C4-2B (cell line): Measurements from ENCODE around the gene ZNF316.

Source experiments
- H3K27ac ChIP-seq: fragments of 450-650 bp; 2 replicates; pipeline ENCODE4 v1.5.1; 2017
- ZFX ChIP-seq: fragments of 450-650 bp; IDR thresholded peaks from 2 replicates; pipeline ENCODE4 v1.6.1; 2017
- TF ChIP-seq, protein P1 (sequence below): fragments of 450-650 bp; conservative IDR thresholded peaks from 2 replicates; pipeline ENCODE4 v1.5.1; 2017; ENCODE audit warnings: mild to moderate bottlenecking

Gene ZNF316

DNA sequence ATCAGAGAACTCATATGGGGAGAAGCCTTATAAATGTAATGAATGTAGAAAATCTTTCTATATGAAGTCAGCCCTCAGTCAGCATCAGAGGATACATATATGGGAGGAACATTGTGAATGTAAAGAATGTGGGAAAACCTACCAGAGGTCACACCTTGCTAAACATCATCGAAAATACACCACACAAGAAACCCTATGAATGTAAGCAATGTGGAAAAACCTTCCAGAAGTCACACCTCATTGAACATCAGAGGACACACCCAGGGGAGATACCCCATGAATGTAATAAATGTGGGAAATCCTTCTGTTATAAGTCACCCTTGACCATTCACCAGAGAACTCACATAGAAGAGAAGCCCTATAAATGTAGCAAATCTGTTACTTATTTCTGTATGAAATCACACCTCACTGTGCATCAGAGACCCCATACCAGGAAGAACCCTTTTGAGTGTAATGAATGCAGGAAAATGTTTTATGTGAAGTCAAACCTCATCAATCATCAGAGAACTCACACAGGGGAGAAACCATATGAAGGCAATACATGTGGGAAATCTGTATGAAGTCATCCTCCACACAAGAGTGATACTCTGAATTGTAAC is 38.8 kb downstream of the ZNF316 start:
- H3K27ac ChIP-seq: no peak overlapping the region
- TF ChIP-seq ZFX: no peak
- TF ChIP-seq, protein P1, sequence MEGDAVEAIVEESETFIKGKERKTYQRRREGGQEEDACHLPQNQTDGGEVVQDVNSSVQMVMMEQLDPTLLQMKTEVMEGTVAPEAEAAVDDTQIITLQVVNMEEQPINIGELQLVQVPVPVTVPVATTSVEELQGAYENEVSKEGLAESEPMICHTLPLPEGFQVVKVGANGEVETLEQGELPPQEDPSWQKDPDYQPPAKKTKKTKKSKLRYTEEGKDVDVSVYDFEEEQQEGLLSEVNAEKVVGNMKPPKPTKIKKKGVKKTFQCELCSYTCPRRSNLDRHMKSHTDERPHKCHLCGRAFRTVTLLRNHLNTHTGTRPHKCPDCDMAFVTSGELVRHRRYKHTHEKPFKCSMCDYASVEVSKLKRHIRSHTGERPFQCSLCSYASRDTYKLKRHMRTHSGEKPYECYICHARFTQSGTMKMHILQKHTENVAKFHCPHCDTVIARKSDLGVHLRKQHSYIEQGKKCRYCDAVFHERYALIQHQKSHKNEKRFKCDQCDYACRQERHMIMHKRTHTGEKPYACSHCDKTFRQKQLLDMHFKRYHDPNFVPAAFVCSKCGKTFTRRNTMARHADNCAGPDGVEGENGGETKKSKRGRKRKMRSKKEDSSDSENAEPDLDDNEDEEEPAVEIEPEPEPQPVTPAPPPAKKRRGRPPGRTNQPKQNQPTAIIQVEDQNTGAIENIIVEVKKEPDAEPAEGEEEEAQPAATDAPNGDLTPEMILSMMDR: no peak

DNA sequence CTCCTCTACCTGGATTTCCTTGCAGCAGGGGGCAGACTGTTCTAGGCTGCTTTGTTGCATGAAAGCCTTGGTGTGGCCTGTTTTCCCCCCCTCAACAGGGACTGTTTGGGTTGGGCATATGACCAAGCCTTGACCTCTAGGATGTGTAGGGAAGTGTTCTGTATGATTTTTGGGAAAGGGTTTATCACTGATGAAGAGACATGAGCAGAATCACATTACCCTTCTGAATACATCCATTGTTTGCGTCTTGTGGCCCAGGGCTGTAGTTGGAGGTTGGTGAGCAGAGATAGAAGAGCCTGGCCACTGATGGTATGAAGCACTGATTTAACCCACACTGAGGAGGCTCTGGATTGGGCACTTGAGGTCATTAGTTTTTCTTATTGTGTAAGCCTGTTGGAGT is 43.0 kb downstream of the ZNF316 start:
- TF ChIP-seq ZFX: no peak
- TF ChIP-seq, protein P1: no peak

DNA sequence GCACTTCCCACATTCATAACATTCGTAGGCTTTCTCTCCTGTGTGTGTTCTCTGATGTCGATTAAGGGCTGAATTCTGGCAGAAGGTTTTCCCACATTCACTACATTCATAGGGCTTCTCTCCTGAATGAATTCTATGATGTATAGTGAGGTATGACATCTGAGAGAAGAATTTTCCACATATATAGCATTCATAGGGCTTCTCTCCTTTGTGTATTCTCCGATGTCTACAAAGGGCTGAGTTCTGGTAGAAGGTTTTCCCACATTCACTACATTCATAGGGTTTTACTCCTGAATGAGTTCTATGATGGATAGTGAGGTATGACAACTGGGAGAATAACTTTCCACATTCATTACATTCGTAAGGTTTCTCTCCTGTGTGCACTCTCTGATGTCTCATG is 54.0 kb downstream of the ZNF316 start:
- no peak overlapping the region for H3K27ac ChIP-seq
- no peak for TF ChIP-seq ZFX
- TF ChIP-seq, protein P1: no peak

More for the DNA sequence above, 43.0 kb downstream of the ZNF316 start:
- H3K27ac ChIP-seq: no peak overlapping the region

DNA sequence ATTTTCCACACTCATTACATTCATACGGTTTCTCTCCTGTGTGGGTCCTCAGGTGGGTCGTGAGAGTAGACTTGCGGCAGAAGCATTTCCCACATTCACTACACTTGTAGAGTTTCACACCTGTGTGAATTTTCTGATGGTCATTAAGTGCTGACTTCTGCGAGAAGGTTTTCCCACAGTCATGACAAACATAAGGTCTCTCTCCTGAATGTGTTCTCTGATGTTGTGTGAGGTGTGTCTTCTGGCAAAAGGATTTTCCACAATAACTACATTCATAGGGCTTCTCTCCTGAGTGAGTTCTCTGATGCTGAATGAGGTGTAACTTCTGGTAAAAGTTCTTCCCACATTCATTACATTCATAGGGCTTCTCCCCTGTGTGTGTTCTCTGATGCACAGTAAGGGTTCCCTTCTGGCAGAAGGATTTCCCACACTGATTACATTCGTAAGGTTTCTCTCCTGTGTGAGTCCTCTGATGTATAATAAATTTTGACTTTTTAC is 54.5 kb downstream of the ZNF316 start:
- no peak for TF ChIP-seq ZFX
- TF ChIP-seq, protein P1: no peak
- H3K27ac ChIP-seq: no peak overlapping the region

DNA sequence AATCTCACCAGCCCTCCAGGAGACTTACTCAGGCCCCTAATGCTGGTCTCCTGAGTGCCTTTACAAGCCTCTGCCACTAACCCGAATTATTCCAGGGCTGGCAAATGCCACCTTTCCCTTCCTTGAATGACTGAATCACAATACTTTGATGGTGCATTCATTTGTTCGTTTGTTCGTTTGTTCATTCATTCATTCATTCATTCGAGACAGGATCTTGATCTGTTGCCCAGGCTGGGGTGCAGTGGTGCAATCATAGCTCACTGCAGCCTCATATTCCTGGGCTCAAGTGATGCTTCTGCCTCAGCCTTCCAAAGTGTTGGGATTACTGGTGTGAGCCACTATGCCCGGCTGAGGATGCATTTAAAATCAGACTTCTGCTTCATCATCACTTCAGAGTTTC is 63.7 kb downstream of the ZNF316 start:
- H3K27ac ChIP-seq: no peak overlapping the region
- no peak for TF ChIP-seq ZFX
- TF ChIP-seq, protein P1: no peak

DNA sequence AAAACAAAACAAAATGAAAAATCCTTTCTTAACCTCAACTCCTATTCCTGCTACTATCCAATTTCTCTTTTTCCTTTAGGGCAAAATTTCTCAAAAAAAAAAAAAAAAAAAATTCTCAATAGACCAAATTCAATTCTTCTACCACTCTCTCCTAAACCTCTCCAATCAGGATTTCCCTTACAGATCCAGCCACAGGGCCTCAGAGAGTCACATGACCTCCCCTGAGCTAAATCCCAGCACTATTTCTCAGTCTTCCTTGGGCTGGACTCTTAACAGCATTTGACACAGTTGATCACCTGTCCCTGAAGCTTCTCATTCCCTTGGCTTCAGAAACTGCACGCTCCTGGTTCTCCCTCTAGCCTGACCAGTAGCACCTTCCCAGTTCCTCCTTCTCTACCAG is 64.7 kb downstream of the ZNF316 start:
- H3K27ac ChIP-seq: no peak overlapping the region
- TF ChIP-seq, protein P1: no peak
- TF ChIP-seq ZFX: no peak
